GM19395 (cell line): ENCODE data around the gene PHF10.
"Not testable (repeated sequence)": the region's sequence is repeated elsewhere in the genome, so short reads cannot be mapped to it uniquely, and the experiment has no call there.

Experiments used
- ATAC-seq: cut with Tn5 transposase; IDR thresholded peaks from one replicate; pipeline ENCODE4 v1.9.1; 2021; ENCODE audit warnings: mild to moderate bottlenecking, moderate library complexity; ENCODE audit not compliant: unreplicated experiment

PHF10 gene

DNA sequence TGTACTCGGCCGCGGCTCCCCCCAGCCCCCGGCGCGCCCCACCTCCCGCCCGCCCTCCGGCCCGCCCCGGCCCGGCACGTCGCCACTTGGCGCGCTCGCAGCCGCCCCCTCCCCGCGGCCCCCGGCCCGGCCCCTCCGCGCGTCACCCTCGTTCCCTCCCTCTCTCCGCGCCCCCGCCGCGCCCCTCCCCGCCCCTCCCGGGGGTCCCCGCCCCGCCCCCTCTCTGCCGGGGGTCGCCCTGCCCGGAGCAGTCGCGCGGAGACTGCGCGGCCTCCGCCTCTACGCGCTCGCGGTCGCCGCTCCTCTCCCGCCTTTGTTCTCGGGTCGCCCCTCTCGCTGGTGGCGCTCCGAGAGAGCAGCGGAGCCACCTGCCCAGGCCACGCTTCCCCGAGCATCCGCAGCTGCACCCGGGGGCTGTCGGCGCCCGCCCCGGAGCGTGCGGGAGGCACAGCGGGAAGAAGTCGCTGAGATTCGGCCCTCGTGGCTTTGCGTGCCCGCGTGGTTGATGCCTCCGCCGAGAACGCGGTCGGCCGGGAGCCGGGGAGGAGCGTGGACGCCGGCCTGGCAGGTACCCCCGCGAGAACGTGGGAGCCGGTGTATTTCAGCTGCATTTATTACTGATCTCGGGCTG, at the start of gene PHF10:
Gene PHF10, minus strand, starts transcription at position 7 of the 631 bp plus-strand sequence. CDS start 569 bp downstream, outside the sequence.
- ATAC-seq = peak; percentile 44

DNA sequence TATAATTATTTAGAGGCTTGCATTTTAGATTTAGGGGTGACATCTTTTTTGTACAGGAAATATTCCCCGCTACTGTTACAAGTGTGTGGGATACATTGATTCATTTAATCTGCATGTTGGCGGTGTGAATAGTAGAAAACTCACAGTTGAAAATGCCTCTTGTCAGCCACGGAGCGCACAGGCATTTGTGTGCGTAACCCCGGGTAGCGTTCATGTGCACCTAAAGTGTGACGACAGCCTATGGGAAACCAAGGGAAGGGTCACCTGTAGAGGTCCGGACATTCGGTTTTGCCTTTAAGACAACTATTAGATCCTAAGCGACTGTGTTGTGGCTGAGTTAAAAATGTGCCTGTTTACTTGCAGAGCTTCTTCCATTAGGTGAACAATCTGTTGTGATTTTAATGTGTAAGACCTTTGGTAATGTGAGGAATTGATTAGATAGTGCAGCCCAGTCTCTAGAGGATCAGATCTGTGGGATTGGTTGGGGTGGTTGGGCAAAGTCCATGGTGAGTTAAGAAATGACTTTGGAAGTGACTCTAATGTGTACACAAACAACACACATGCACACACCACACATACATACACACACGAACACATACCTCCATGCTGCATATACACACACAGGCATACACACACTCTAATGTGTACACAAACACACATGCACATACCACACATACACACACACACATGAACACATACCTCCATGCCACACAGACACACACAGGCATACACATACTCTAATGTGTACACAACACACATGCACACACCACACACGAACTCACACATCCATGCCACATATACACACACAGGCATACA, 42.8 kb upstream of the PHF10 start:
- ATAC-seq = no peak

- no peak for ATAC-seq
Measured at GRCh38 chr6:169766232-169766631, 41.9 kb upstream of the PHF10 start.

DNA sequence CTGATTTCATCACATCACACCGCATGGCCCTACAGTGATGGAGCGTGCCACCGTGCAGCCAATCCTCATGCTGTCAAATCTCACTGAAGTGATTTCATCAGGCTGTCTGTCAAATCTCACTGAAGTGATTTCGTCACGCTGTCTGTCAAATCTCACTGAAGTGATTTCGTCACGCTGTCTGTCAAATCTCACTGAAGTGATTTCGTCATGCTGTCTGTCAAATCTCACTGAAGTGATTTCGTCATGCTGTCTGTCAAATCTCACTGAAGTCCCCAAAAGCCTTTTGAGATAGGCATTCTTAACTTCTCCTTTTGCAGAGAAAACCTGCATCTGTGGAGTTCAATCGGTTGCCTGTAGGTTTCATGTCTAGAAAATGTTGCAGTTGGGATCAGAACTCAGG, 41.5 kb upstream of the PHF10 start:
- not testable (repeated sequence) for ATAC-seq

DNA sequence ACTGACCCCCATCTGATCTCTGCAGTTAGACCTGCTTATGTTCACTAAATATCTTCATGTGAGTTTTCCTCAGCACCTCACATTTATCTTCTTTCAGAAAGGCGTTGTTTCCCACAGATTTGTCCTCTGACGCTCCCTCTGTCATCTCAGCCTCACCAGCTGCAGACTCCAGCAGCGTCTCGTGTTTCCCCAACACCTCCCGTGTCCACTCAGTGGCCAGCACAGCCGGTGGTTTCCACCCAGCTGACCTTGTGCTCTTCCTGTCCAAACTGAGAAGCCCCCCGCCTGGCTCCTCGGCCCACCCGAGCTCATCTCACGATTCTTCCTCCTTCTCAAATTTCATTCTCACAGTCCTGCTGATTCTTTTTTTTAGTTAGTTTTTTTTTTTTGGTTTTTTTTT, 39.6 kb upstream of the PHF10 start:
- no peak for ATAC-seq

- ATAC-seq = no peak
Measured at GRCh38 chr6:169763308-169763707, 39.0 kb upstream of the PHF10 start.

DNA sequence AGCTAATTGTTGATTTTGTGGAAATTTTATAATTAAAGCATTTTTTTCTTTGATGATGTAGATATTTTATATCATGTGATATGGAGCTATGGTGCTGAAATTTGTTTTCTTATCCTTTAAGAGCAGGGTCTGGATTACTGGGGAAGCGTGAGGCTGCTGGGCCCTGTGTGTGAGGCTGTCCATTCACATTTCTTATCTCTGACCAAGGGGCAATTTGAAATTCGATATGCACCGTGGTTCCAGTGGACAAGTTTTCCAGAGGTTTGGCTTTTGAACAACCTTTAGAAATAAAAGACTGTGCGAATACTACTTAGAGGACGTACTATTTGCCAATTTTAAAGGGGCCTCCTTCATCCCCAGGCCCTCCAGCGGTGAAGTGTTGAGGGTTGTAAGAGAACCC, 30.9 kb upstream of the PHF10 start:
- no peak for ATAC-seq

DNA sequence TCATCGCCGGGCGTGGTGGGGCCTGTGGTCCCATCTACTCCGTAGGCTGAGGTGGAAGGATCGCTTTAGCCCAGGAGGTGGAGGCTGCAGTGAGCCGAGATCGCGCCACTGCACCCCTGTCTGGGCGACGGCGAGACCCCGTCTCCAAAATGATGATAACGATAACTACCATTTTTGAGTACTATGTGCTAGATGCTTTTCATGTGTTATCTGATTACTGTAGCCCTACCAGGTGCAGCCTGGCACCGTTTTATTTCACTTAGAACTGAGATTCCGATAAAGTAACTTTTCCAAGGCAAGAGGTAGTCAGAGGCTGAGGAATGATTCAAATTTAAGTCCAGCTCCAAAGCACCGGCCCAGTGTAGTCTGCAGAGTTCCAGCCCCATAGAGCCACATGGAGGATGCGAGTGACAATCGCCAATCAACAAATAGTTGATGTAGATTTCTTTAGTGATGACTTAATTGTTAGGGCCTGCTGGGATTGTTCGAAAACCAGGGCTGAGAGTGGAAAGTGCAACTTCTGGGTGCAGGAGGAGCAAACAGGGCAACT, 27.8 kb upstream of the PHF10 start:
- no peak for ATAC-seq

- ATAC-seq = peak; percentile 96
Measured at GRCh38 chr6:169751242-169752073, 27.2 kb upstream of the PHF10 start, which contains the start of the genes DYNLT2 and ERMARD. Gene DYNLT2, minus strand, starts transcription at chr6:169751572. Its CDS starts 114 bp downstream, at chr6:169751458. Gene ERMARD, plus strand, starts transcription at chr6:169751622. Its CDS starts 36 bp downstream, at chr6:169751658.

GRCh38 chr6:169746556-169746955, 22.3 kb upstream of the PHF10 start:
- no peak for ATAC-seq

GRCh38 chr6:169745405-169745804, 21.1 kb upstream of the PHF10 start:
- ATAC-seq = no peak

GRCh38 chr6:169741344-169741743, 17.0 kb upstream of the PHF10 start:
- ATAC-seq = no peak

- ATAC-seq = no peak
Measured at GRCh38 chr6:169738976-169739529, 14.8 kb upstream of the PHF10 start.

DNA sequence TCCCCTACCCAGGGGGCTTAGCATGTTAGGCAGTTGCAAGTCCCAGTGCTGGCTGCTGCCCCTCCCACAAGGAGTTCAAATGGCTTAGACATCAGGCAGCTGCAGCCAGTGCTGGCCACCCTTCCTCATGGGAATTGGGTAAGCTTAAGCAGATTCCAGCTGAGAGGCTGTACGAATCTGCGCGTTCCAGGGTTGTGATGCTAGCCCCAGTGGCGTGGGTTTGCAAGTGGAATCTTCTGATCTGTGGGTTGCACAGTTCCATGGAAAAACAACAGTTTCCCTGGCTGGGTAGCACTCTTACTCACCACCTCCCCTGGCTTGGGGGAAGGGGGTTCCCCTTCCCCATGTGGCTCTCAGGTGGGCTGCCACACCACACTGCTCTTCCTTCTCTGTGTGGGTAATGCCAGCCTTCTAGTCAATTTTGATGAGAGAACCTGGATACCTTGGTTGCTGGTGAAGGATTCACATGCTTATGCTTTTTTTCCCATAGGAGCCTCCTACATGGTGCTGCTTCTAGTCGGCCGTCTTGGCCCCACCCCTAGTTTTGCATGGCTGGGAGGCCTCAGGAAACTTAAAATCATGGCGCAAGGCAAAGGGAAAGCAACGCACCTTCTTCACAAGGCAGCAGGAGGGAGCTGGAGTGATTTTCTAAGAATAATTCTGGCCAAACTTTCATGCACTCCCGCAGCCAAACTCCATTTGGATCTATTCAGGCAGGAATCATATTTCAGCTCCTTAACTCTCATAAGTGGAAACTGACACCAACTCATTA, 14.1 kb upstream of the PHF10 start:
- ATAC-seq = no peak

- ATAC-seq = no peak
Measured at GRCh38 chr6:169729961-169730360, 5.7 kb upstream of the PHF10 start.

DNA sequence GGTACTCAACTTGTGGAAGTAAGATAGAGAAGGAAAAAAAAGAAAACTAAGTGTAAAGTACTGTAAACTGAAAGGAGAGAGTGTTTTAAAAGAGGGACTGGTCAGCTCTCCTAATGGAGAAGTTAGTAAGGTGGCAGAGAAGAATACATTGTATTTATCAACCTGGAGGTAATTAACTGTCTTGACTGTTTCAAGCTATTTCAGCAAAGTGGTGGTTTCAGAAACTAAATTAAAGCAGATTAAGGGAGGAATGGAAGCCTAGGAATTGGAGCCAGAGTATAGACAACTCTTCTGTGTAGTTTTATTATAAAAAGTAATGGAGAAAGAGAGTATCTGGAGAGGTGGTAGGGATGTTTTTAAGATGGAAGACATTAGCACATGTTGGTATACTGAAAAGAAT, 2.7 kb upstream of the PHF10 start:
- ATAC-seq = no peak

GRCh38 chr6:169726049-169726400, 1.7 kb upstream of the PHF10 start:
- ATAC-seq = no peak

- peak; percentile 32 for ATAC-seq
Measured at GRCh38 chr6:169725125-169726048, 1.1 kb upstream of the PHF10 start.

- peak; percentile 31 for ATAC-seq
Measured at GRCh38 chr6:169723991-169724493, 258 bp downstream of the PHF10 start.
